ENCODE measurements around the gene ACACB.

ACACB gene

GRCh38 chr12:109214131-109214530, 97.7 kb downstream of the ACACB start:
- no peak overlapping the region for H3K4me3 ChIP-seq (ENCODE audit: low read depth, low read length)
- TF ChIP-seq CTCF (IDR thresholded peaks at IDR 0.05; ENCODE audit: insufficient read depth, low read depth, low read length, missing control alignments): no peak
- DNase-seq (ENCODE audit: low read depth): no peak

GRCh38 chr12:109218996-109219395, 102.6 kb downstream of the ACACB start:
- H3K4me3 ChIP-seq (ENCODE audit: low read depth, low read length): no peak overlapping the region
- DNase-seq (ENCODE audit: low read depth): no peak
- TF ChIP-seq CTCF (IDR thresholded peaks at IDR 0.05; ENCODE audit: insufficient read depth, low read depth, low read length, missing control alignments): no peak

- DNase-seq (ENCODE audit: low read depth): no peak
- no peak overlapping the region for H3K4me3 ChIP-seq (ENCODE audit: low read depth, low read length)
- TF ChIP-seq CTCF (IDR thresholded peaks at IDR 0.05; ENCODE audit: insufficient read depth, low read depth, low read length, missing control alignments): no peak
Observed at GRCh38 chr12:109219938-109220337, 103.6 kb downstream of the ACACB start.

GRCh38 chr12:109221277-109221931, 105.0 kb downstream of the ACACB start:
- TF ChIP-seq CTCF (IDR thresholded peaks at IDR 0.05; ENCODE audit: insufficient read depth, low read depth, low read length, missing control alignments): no peak
- no peak for DNase-seq (ENCODE audit: low read depth)

GRCh38 chr12:109222062-109222461, 105.7 kb downstream of the ACACB start:
- no peak overlapping the region for H3K4me3 ChIP-seq (ENCODE audit: low read depth, low read length)
- no peak for DNase-seq (ENCODE audit: low read depth)
- no peak for TF ChIP-seq CTCF (IDR thresholded peaks at IDR 0.05; ENCODE audit: insufficient read depth, low read depth, low read length, missing control alignments)

More at GRCh38 chr12:109221277-109221931, 105.0 kb downstream of the ACACB start:
- no peak overlapping the region for H3K4me3 ChIP-seq (ENCODE audit: low read depth, low read length)

GRCh38 chr12:109222496-109222895, 106.1 kb downstream of the ACACB start:
- TF ChIP-seq CTCF (IDR thresholded peaks at IDR 0.05; ENCODE audit: insufficient read depth, low read depth, low read length, missing control alignments): no peak
- no peak overlapping the region for H3K4me3 ChIP-seq (ENCODE audit: low read depth, low read length)
- no peak for DNase-seq (ENCODE audit: low read depth)

GRCh38 chr12:109223211-109223610, 106.8 kb downstream of the ACACB start:
- no peak for TF ChIP-seq CTCF (IDR thresholded peaks at IDR 0.05; ENCODE audit: insufficient read depth, low read depth, low read length, missing control alignments)
- no peak for DNase-seq (ENCODE audit: low read depth)
- H3K4me3 ChIP-seq (ENCODE audit: low read depth, low read length): no peak overlapping the region
